GM12891 (cell line): ENCODE data around the gene WDFY2.

ENCODE experiments used
- POLR2A ChIP-seq: IDR thresholded peaks from 2 replicates; pipeline ENCODE4 v1.6.1; 2011; ENCODE audit warnings: low read depth, low read length, control low read depth
- SPI1 ChIP-seq: IDR thresholded peaks from 2 replicates; pipeline ENCODE4 v1.6.1; 2011; ENCODE audit warnings: low read depth, low read length, control low read depth
- TAF1 ChIP-seq: IDR thresholded peaks from 2 replicates; pipeline ENCODE4 v1.6.1; 2011; ENCODE audit warnings: low read depth, low read length, control low read depth

- no peak for TF ChIP-seq SPI1
- no peak for TF ChIP-seq POLR2A
- TF ChIP-seq TAF1: no peak
Measured at GRCh38 chr13:51761643-51762350, 177.5 kb downstream of the WDFY2 start.
